Brain pericyte (primary cell): ENCODE measurements around the gene CABP2.
"Not testable (repeated sequence)": the region's sequence is repeated elsewhere in the genome, so short reads cannot be mapped to it uniquely, and the experiment has no call there.

ENCODE experiments used
- DNase-seq: peaks from one replicate; pipeline ENCODE4 v3.0.0-alpha.2; 2012; ENCODE audit warnings: low read depth, low spot score

CABP2 gene

DNA sequence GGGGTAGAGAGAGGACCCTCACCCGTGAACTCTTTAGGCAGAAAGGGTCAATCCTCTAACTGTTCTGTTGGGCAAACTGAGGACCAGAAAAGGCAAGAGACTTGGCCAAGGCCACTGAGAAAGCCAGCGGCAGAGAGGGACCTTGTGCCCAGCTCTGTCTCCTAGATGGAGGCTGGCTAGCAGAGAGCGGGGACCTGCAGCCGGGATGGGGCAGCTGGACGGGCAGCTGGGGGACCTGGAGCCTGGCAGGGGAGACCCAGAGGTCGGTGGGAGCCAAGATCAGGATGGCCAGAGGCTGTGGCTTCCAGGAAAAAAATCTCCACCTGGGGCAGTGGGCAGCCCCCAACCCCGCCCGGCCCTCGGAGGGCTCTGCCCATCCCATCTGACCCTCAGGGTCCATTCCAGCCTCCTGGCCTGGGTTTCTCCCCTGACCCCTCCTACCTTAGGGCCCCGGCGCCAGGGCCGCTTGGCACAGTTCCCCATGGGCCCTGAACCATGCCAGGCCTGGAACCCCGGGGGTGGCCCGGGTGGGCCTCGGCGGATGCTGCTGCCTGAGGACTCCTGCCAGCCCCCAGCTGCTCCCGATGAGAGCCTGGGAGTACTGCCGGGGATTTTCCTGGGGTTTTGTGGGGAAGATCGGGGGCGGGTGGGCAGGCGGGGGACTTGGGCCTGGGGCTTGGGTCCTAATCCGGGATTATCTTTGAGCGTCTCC, at the start of gene CABP2:
TSS of gene CABP2 (minus strand) at position 603 of the 712 bp plus-strand sequence. CDS start at position 483, 120 bp downstream.
- no peak for DNase-seq

GRCh38 chr11:67572747-67573419, 49.6 kb upstream of the CABP2 start:
- DNase-seq = no peak

- DNase-seq = no peak
Measured at GRCh38 chr11:67572305-67572704, 49.1 kb upstream of the CABP2 start.

GRCh38 chr11:67571443-67571842, 48.2 kb upstream of the CABP2 start:
- DNase-seq = no peak

DNA sequence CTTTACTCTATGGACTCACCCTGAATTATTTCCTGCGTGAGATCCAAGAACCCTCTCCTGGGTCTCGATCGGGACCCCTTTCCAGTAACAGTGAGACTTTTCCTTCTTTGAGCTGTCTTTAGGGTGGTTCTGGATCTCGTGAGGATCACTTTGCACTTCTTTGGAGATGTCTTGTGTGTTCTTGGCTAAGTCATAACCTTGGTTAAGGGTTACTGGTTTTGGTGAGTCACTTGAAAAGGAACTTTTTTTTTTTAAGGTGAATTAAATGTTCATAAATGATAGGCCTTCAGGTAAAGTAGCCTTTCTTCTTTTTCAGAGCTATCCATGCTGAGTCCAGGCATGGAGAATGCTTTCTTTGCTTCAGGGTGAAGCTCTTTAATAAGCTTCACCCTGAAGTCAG, 41.0 kb upstream of the CABP2 start:
- DNase-seq = no peak

DNA sequence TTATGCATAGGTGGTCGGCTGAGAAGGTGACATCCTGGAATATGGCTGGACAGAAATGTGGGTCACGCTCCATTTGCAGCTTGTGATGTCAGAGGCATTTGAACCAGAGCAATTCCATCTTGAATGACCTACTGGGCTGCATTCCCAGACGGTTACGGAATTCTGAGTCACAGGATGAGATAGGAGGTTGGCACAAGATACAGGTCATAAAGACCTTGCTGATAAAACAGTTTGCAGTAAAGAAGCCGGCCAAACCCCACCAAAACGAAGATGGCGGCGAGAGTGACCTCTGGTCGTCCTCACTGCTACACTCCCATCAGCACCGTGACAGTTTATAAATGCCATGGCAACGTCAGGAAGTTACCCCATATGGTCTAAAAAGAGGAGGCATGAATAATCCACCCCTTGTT, 40.5 kb upstream of the CABP2 start:
- not testable (repeated sequence) for DNase-seq

- no peak for DNase-seq
Measured at GRCh38 chr11:67562963-67563704, 39.9 kb upstream of the CABP2 start.

- DNase-seq = no peak
Measured at GRCh38 chr11:67561971-67562619, 38.8 kb upstream of the CABP2 start.

DNA sequence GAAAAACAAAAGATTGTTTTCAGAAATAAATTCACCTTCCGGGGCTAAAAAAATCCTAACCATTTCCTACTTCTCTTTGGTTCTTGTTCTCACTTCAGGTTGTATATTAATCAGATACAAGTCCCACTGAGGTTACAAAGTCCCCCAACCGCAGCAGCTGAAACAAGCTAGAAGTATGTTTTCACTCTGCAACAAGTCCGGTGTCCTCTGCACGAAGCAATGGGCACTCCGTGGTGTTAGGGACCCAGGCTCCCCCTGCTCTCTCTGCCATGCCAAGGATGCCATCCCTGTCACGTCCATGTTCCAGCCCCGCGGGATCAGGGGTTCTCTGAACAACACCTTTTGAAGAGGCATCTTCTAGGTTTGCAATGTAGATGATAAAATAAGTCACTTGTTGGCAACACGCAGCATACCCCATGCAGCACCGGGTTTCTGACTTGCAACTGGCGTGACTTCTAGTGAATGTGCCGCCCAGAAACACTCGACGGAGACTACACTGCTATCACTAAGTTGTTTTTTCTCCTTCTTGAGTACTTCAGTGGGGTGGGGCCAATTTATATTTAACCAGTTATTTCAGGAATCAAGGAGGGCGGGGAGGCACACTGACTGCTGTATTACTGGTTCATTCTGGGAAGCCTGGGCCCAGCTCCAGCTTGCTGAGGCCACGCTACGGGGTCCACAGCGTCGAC, 35.0 kb upstream of the CABP2 start:
- no peak for DNase-seq

DNA sequence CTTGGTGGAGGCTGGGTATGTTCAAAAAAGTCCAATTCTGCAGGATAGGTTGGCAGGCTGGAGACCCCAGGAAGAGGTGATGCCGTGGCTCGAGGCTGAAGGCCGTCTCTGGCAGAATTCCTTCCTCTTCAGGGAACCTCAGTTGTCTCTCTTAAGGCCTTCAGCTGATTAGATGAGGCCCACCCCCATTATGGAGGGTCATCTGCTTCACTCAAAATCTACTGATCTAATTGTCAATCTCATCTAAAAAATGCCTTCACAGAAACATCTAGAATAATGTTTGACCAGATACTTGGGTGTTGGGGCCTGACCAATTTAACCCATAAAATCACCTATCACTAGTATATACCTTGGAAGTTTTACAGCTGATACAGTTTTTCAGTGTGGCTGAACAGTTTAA, 33.0 kb upstream of the CABP2 start:
- DNase-seq = no peak

DNA sequence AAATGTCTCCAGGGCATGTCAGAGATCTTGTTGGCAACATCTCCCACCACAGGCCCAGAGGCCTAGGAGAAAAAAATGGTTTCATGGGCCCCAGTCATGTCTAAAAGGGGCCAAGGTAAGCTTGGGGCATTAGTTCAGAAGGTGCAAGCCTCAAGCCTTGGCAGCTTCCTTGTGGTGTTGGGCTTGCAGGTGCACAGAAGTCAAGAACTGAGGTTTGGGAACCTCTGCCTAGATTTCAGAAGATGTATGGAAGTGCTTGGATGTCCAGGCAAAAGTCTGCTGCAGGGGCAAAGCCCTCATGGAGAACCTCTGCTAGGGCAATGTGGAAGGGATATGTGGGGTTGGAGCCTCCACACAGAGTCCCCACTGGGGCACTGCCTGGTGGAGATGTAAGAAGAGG, 28.5 kb upstream of the CABP2 start:
- DNase-seq = not testable (repeated sequence)

- DNase-seq = no peak
Measured at GRCh38 chr11:67551127-67551526, 27.9 kb upstream of the CABP2 start.

- no peak for DNase-seq
Measured at GRCh38 chr11:67548555-67549110, 25.4 kb upstream of the CABP2 start.

GRCh38 chr11:67548112-67548511, 24.9 kb upstream of the CABP2 start:
- not testable (repeated sequence) for DNase-seq

GRCh38 chr11:67545280-67545679, 22.0 kb upstream of the CABP2 start:
- no peak for DNase-seq

DNA sequence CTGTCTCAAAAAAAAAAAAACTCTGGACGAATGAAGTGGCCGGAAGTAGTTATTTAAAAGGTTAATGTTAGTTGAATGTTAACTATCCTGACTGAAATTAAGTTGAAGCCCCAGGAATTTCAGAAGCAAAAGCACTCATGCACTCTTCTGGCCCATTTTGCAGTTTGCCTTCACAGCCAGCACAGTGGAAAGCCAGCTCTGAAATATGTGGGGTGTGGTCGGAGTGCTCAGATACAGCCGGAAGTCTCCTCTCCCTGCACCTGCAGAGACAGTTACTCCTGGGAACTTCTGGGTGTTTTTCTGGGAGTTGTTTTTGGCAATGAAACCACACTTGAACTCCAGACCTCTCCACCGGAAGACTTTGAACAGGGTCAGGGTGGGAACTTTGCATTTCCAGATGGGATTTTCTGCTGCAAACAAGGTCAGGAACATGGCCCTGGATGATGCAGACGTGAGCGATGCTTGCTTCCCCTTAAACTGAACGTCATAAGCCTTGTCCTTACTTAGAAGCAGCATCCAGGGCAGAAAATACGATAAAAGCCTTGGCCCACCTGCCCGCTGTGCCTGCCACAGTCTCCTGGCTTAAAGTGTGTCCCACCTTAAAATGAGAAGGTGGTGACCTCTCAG, 21.5 kb upstream of the CABP2 start:
- DNase-seq = no peak

DNA sequence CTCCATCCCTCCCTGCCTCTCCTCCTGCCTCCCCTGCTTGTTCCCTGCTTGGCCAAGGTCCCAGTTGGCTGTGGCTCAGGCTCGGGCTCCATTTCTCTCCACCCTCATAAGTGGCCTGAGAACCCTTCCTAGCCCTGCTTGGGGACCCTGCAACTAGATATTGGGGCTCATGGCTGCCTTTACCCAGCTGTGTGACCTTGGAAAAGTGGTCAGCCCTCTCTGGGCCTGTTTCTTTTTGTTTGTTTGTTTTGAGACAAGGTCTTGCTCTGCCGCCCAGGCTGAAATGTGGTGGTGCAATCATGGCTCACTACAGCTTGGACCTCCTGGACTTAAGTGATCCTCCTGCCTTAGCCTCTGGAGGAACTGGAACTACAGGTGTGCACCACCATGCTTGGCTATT, 20.3 kb upstream of the CABP2 start:
- no peak for DNase-seq

DNA sequence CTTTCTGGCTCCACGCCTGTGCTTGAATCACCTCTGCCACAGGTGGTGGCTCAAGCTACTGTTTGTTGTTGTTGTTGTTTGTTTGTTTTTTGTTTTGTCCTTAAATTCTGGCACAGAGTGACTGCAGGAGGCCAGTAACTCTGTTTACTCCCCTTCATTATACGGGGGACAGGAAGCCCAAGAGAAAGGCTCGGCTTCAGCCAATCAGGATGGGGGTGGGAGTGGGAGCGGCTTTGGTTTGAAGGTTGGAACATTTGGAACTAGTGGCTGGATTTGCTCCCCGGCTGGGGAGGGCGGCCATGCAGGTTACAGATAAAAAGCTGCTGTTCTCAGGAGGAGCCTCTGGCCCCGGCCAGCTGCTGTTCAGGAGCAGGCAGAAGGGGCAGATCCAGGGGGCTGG, 19.7 kb upstream of the CABP2 start:
- DNase-seq = no peak

DNA sequence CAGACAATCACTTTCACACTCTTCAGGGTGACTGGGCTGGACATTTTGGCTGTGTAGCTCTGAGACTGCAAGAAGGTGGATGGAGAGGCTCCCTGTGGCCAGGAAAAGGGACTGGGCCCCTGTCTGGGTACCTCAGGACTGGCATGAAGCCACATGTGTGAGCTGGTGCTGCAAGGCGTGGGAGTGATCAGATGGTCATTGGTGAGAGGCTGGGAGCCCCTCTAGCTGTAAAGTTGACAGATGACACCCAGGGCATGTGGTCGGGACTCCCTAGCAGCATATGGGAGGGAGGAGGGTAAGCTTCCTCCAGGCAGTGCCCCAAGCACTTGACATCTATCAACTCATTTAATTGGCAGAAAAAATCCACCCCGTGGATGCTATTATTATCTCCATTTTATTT, 18.9 kb upstream of the CABP2 start:
- no peak for DNase-seq

DNA sequence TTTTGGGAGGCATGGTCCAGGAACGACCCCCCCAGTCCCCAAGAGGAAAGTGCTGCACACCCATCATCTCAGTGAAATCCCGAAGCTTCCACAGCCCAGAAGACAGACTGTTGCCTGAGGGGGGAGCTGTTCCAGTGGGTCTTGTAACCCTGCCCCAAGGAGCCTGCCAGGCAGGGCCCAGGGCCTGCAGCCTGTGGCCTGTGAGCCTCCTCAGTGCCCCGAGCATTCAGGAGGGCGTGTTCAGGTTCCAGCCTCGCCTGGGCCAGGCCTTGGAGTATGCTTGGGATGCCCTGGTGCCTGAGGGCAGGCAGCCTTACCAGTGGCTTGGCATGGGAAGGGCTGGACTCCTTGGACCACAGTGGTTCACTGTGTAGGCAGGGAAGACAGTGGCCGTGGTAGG, 18.0 kb upstream of the CABP2 start:
- DNase-seq = no peak

DNA sequence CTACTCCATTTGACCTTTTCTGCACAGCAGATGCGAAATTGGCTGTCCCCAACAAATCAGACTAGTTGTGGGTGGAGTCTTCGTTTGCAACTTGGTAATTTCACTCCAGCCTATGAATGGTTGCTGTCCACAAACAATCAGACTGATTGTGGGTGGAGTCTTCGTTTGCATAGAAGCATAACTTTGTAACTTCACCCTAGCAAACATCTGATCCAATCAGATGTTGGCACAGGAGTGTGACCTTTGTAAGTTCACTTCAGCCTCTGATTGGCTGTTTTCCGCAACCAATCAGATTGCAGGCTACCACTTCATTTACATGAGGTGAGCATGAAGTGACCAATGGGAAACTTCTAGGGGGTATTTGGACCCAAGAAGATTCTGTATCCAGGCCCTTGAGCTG, 16.3 kb upstream of the CABP2 start:
- DNase-seq = no peak
